Islet precursor cell (in vitro differentiated cells): ENCODE results near the gene ARL15.
A peak's percentile ranks its signal among the peaks of the same experiment; 100 is the strongest.

ENCODE experiments used
- DNase-seq: peaks from one replicate; pipeline ENCODE4 v3.0.0-alpha.2; 2018

ARL15 gene

DNA sequence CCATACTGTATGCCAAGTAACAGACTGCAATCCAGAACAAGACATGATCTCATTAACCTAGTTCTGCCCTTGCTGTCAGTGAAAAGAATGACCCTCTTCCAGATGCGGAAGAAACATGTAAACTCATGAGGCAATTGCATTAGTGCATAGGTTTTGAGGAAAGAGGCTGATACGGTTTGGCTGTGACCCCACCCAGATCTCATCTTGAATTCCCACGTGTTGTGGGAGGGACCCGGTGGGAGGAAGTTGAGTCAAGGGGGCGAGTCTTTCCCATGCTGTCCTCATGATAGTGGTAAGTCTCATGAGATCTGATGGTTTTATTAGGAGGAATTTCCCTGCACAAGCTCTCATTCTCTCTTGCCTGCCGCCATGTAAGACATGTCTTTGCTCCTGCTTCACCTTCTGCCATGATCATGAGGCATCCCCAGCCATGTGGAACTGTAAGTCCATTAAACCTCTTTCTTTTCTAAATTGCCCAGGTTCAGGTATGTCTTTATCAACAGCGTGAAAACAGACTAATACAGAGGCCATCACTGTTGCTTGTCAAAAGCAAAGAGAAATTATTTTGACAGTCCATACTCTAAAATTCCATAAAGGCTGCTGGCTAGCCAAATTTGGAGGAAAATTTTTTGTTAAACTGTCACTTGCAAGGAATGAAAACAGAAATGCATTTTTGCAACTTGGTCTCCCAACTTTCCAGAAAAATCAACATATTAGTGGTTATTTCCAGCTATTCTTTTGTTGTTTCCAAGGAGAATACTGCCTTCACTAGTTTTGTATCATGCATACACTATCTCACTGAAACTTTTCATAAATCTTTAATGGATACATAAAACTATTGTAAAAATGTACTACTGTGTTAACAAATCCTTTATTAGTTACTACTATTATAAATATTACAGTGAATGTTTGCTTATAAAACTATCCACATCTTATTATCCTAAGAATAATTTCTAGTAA, 3.2 kb upstream of the ARL15 start:
- no peak for DNase-seq

- DNase-seq, result no peak
These were observed 2.1 kb upstream of the ARL15 start for GRCh38 chr5:54312499-54312898.

GRCh38 chr5:54311176-54311677, 854 bp upstream of the ARL15 start:
- DNase-seq, result no peak

GRCh38 chr5:54309691-54310432, 511 bp downstream of the ARL15 start:
- DNase-seq, result peak; percentile 70

- DNase-seq, result no peak
These were observed 1.1 kb downstream of the ARL15 start for GRCh38 chr5:54309276-54309675.

GRCh38 chr5:54307583-54307982, 2.8 kb downstream of the ARL15 start:
- no peak for DNase-seq

DNA sequence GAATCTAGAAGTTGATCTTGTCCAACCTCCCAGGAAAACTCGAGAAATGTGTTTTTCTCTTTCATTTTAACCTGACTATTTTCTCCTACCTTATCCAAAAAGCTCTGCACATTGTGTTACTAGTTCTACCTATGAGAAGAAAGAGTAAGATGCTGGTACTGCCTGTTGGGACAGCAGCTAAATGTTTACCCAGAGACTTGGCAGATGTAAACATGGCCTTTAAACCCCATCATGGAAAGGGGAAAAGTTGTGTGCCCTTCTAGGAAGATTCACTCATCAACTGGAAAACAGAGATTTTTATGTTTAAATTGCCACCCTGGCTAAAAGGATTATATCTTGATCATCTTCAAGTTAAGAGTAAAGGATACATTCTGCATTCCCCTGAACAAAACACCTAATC, 3.5 kb downstream of the ARL15 start:
- no peak for DNase-seq

GRCh38 chr5:54305737-54306136, 4.6 kb downstream of the ARL15 start:
- no peak for DNase-seq

DNA sequence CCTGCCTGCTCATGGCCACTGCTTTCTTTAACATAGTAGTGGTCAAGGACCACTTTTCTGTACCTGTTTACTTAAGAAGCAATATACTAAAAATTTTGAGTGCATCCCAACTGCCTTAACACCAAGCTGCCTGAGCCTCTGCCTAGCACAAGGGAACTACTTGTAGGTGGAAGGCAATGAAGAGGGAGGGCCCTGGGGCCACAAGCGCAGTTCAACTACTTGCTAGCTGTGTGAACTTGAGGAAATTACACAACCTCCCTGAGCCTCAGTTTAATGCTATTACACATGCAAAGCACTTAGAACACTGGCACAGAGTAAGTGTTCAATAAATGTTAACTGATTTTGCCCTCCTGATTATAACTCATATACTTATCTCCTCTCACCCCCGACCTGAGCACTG, 6.3 kb downstream of the ARL15 start:
- DNase-seq, result no peak

DNA sequence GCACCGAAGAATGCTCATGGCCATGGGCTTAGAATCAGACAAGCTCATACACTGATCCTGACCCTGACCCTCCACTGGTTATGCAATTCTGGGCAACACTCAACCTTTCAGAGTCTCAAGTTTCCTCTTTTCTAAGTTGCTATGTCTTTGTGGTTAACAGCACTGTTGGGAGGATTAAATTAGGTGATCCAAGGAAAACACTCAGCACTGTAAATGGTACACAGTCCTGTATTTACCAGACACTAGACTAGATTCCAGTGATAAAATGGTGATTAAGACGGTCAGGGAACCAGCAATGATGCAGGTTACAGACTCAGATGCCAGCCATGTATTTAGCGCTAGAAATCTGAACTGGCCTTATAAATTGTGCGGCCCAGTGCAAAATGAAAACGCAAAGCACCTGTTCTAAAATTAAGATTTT, 8.1 kb downstream of the ARL15 start:
- DNase-seq, result no peak

DNA sequence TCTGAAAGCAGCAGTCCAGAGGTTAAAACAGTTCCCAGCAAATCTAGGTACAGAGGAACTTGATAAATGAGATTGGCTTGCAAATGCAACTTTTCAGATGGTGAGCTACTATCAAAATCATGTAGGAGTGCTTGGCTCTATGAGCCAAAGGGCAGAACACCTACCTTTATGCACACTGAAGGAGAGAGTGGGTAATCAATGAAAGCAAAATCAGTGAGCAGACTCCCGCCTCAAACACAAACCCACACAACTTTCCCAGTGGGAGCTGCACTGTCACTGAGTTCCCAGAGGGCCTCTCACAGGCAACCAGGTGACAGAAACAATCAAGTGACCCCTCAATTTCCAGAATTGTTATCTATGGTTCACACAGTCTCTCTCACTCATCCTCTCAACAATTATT, 8.5 kb downstream of the ARL15 start:
- no peak for DNase-seq

- DNase-seq, result no peak
These were observed 9.2 kb downstream of the ARL15 start for GRCh38 chr5:54301220-54301619.

DNA sequence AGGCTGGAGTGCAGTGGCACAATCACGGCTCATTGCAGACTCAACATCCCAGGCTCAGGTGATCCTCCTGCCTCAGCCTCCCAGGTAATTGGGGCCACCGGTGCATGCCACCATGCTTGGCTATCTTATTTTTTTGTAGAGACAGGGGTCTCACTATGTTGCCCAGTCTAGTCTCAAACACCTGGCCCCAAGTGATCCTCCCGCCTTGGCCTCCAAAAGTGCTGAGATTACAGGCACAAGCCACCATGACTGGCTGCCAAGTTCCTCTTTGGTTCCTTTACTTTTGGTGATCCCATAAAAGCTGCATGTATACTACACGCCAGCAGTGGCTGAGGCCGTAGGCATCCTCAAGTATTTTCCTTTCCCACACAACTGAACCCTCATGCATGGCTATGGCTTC, 11.4 kb downstream of the ARL15 start:
- no peak for DNase-seq

DNA sequence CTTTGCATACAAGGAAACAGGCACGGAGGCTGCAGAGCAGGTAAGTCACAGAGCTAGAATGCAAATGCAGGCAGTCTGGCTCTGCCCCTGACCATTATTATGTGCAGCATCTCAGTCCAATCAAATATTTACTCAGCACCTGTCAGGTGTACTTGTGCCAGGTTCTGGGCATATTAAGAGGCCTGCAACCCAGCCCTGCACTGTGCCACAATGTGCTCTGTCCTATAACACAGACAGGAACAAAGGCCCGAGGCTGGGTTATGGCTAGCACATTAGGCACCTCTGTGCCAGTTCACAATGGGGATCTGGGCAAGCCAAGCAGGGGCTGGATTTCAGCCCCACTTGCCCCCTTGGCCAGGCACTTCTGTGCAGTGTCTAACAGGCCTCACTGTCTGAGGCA, 14.0 kb downstream of the ARL15 start:
- no peak for DNase-seq

DNA sequence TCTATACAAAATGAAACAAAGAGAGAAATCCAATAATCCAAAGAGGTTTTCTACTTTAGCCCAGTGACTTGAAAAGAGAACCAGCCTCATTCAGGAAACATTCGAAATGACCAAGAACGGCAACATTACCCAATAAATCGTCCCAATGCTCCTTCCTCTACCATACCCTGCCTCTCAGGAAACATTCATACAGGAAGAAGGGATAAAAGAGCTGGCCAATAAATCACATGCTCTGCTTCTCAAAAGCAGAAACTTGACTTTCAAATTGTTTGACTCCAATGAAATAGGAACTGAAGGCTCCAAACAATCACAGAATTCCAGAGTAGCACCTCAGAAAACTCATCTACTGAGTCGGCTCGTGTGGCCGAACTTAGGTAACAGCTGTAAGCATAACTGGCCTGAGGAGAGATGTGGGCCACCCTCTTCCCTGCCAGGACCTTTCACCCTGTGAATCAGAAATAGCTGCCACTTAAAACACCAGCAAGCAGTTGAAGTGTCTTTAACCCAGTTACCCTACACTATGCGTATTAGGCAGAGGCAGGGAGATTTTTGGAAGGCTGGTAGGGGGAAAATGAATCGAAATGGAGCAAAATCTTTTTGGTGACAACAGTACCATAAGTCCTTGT, 14.6 kb downstream of the ARL15 start:
- no peak for DNase-seq

GRCh38 chr5:54294097-54294667, 16.2 kb downstream of the ARL15 start:
- no peak for DNase-seq

DNA sequence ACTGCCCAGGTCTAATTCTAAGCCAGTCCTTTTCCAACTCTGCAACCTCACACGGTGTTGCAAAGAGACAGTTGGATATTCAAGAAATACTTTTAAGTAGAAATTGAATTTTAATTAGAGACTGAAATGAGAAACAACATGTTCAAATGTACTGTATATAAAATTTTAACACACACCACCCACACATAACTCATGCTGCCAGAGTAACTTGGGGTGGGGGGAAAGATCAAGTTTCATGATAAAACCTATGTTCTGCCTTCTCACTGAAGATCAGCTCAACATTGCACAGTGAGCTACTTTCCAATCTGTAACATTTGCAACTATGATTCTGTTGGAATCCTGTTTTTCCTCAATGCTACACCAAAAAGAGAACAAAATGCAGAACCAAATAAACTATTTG, 17.5 kb downstream of the ARL15 start:
- no peak for DNase-seq

- no peak for DNase-seq
These were observed 18.9 kb downstream of the ARL15 start for GRCh38 chr5:54291498-54291897.

GRCh38 chr5:54289769-54290168, 20.6 kb downstream of the ARL15 start:
- no peak for DNase-seq

- no peak for DNase-seq
These were observed 21.7 kb downstream of the ARL15 start for GRCh38 chr5:54288568-54289217.

DNA sequence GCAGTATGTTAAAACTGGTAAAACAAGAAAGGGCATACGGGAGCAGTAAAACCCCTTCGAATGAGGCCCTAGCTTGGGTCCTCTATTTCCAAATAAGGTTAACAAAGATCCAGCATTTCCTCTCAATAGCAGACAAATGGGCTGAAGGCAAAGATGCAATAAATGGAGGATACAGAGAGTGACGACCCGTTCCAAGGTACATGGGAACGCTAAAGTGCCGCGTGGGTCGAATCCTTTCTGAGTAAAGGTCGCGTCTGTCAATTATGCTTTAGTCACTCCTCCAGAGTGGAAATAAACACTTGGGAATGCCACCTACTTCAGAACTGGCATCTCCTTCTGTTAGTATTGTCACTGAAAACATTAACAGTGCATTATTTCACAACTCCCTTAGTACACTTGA, 24.7 kb downstream of the ARL15 start:
- DNase-seq, result no peak

GRCh38 chr5:54284586-54284985, 25.8 kb downstream of the ARL15 start:
- no peak for DNase-seq

DNA sequence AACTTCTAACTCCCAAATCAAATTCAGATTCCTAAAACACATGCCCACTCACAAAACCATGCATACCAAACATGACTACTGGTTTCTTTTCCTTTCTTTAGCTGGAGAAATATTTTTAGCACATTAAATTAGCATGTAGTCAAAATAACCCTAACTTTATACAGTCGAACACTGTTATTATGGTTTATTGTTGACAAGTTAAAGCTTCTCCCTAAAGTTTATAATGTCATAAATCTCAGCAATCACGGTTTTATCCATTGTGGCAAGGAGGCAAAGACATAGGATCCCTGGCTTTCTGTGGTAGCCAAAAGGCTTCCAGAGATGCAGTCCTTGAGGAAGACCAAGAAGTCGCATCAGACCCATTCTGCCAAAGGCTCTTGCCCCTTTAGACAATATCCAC, 27.5 kb downstream of the ARL15 start:
- no peak for DNase-seq
